GM19239 (cell line): ENCODE results near the gene OSBPL3.

Experiments used
- DNase-seq: peaks from one replicate; pipeline ENCODE4 v3.0.0; 2011; ENCODE audit warnings: low spot score; ENCODE audit not compliant: insufficient read length
- FAIRE-seq: peaks from 2 replicates; lab custom pipeline; 2011; peaks lifted over from hg19 to GRCh38; lab: Jason Lieb, UNC

OSBPL3 gene

DNA sequence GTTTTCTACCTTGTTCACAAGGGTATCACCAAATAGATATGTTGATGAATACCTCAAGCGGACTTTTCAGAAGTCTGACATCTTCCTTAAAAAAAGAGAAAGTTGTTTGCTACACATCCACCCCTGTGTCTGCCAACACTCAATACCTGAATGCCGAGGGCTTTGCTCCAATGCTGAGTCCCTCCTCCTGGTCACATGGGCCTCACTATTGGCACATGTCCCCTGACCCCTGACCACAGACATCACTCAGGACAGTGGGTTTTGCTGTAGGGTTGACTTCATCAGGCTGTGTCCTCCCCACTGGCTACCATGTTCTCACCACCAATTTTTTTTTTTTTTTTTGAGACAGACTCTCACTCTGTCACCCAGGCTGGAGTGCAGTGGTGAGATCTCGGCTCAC, 76.4 kb downstream of the OSBPL3 start:
- no peak for FAIRE-seq
- DNase-seq = no peak

DNA sequence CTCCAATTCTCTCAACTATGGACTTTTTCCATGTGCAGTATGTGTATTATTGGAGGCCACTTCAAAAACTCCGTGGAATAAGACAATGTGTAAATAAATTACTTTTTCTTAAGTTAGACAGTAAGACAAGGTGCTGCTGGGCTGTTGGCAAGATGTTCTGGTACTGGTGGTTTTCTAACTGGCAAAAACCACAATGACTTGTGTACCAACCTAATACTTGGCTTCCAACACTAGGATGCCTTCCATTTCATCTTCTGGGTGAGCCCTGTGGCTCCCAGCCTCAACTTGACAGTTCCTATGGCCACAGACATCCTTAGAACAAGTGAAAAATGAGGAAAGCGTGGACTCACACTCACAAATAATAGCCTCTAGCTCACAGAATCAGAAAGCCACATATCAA, 77.0 kb downstream of the OSBPL3 start:
- no peak for FAIRE-seq

DNA sequence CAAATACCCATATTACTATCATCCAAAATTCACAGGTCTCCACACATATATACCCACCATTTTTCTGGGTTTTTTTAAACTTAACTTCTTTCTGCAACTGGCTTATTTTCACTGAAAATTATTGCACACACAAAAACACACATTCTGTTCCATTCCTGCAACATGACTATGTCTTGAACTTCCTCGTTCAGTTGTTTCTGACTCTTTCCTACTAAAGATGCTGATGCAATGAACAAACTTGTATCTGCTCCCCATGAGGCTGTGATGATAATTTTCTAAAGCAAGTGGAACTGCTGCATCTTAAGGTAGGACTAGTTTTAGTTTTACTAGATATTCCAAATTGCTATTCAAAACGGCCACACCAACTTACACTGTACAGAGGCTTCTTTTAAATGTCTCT, 77.7 kb downstream of the OSBPL3 start:
- DNase-seq (no peak), FAIRE-seq (no peak)

More for the DNA sequence above, 77.0 kb downstream of the OSBPL3 start:
- DNase-seq = no peak

GRCh38 chr7:24899905-24900304, 80.1 kb downstream of the OSBPL3 start:
- no peak for DNase-seq
- peak; percentile 96 for FAIRE-seq

GRCh38 chr7:24899161-24899560, 80.8 kb downstream of the OSBPL3 start:
- peak; percentile 64 for FAIRE-seq
- DNase-seq = no peak

- DNase-seq (no peak), FAIRE-seq (peak; percentile 75)
Observed at GRCh38 chr7:24898691-24899090, 81.3 kb downstream of the OSBPL3 start.

- DNase-seq (no peak), FAIRE-seq (peak; percentile 94)
Observed at GRCh38 chr7:24896031-24896501, 83.9 kb downstream of the OSBPL3 start.

GRCh38 chr7:24894429-24895221, 85.4 kb downstream of the OSBPL3 start:
- no peak for DNase-seq
- FAIRE-seq = no peak

DNA sequence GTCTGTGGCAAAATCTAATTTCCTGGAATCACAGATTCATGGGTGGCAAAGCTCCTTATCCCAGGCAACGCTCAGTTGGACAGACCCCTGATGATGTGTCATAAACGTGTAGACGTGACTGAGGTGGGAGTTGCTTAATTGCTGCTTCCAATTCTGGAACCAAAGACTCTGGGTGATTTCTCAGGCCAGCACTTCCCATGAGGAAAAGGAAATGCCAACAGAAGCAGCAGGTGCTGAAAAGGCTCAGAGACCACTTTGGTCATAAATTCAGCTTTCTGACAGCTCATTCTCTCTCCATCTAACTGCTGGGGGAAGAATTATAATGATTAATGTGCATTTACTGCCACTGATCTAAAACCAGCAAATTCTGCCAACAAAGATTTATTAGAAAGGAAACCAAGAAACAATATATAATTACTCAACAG, 88.7 kb downstream of the OSBPL3 start:
- DNase-seq (no peak), FAIRE-seq (peak; percentile 59)

GRCh38 chr7:24889611-24890010, 90.4 kb downstream of the OSBPL3 start:
- DNase-seq = no peak
- no peak for FAIRE-seq

GRCh38 chr7:24888653-24889052, 91.3 kb downstream of the OSBPL3 start:
- DNase-seq (no peak), FAIRE-seq (peak; percentile 81)

GRCh38 chr7:24885716-24886115, 94.3 kb downstream of the OSBPL3 start:
- FAIRE-seq (peak; percentile 26), DNase-seq (no peak)

- no peak for FAIRE-seq
- no peak for DNase-seq
Observed at GRCh38 chr7:24885305-24885704, 94.7 kb downstream of the OSBPL3 start.

- no peak for FAIRE-seq
Observed at GRCh38 chr7:24884401-24884800, 95.6 kb downstream of the OSBPL3 start.

GRCh38 chr7:24883622-24884013, 96.4 kb downstream of the OSBPL3 start:
- no peak for DNase-seq
- FAIRE-seq = no peak

More at GRCh38 chr7:24884401-24884800, 95.6 kb downstream of the OSBPL3 start:
- no peak for DNase-seq

- FAIRE-seq (no peak), DNase-seq (no peak)
Observed at GRCh38 chr7:24882989-24883621, 96.9 kb downstream of the OSBPL3 start.

DNA sequence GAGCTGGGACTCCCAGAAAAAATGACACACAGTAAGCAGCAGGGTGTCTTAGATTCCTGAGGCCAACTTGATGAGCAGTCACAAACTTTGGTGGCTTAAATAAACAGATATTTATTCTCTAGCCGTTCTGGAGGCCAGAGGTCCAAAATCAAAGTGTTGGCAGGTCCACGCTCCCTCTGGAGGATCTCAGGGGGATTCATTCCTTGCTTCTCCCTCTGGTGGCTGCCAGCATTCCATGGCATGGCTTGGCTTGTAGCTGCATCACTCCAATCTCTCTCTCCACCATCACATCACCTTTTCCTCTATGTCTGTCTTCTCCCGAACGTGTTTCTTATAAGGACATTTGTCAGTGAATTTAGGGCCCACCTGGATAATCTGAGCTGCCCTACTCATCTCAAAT, 98.4 kb downstream of the OSBPL3 start:
- no peak for FAIRE-seq
- DNase-seq = no peak

DNA sequence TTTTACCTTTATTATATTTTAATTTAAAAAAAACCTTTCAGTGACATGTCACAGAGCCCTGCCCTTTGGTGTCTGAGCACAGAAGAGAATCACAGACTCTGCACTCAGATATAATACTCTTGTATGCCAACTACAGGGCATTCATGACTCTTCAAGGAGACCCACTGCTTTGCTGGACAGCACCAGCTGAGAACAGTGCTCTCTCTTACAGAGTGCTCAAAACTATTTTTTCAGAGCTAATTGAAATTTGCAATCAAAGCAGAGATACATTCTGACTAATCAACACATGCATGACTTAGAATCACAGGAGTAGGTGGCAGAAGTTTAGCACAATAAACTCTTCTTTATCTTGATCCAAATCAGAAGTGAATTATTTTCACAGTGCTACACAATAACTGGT, 99.1 kb downstream of the OSBPL3 start:
- no peak for FAIRE-seq
- DNase-seq = no peak

DNA sequence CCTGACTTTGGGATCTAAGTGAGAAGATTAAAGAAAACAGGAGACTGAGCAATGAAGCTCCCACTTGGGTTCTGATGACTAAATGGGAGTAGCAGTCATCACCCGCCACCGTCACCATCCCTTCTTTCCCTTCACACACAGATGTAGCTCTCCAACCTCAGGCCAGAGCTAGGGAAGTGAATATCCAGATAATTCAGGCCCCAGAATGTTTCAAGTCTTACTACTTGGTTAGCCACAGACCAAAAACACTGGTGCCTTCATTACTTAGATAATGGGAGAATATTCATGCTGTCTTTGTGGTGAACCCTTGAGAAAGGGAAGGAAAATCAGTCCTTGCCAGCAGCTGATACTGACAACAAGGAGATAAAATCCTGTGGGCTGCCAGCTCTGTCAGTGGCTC, 100.7 kb downstream of the OSBPL3 start:
- FAIRE-seq (peak; percentile 28), DNase-seq (no peak)

DNA sequence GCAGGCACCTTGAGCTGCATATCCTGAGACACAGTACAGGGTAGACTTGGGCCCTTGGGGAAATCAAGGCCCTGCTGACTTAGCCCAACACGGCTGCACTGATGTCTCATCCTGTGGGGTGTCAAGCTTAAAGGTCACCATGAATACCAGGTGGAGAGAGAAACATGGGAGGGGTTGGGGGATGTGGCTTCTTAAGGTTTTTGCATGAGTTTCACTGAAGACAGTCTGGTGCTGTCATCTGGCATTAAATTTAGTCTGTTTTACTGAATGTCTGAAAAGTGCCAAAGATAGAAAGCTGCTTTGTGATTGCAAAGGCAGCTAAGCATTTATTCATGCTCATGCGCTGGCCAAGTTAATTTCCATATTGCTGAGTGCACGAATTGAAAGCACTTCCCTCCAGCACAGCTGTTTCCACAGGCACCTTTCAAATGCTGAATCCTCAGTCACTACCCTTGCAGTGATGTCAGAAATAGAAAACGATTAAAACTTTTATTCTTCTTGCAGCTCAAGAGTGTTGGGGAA, 102.1 kb downstream of the OSBPL3 start:
- DNase-seq = peak; percentile 29
- FAIRE-seq = peak; percentile 99

DNA sequence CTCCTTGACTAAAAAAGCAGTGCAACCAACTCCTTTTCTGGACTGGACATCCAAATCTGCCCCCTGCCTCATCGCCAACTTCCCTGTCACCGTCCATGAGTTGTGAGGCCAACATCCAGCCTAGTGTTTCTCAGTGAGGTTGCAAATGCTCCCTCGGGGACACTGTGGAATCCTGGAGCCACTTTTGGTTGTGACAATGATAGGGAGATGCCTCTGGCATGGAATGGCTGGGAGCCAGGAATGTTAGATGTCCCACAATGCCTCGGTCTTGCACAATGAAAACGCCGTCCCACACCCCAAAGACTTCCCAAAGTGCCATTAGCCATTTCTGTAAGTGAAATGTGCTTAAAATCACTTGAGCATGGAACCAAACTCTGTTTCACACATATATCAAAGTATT, 105.2 kb downstream of the OSBPL3 start:
- FAIRE-seq = no peak

More for the DNA sequence above, 105.2 kb downstream of the OSBPL3 start:
- no peak for DNase-seq
